WI38 (cell line): ENCODE results near the gene CDCA4.
A peak's percentile ranks its signal among the peaks of the same experiment; 100 is the strongest.

Experiments used
- H3K4me3 ChIP-seq: 2 replicates; pipeline ENCODE4 v1.5.1; 2011; ENCODE audit warnings: low read depth, mild to moderate bottlenecking, control low read depth, low read length
- TF ChIP-seq, protein P1 (sequence below): IDR thresholded peaks from 2 replicates; pipeline ENCODE4 v1.5.1; 2012; ENCODE audit warnings: low read depth, mild to moderate bottlenecking, control low read depth, low read length

CDCA4 gene

DNA sequence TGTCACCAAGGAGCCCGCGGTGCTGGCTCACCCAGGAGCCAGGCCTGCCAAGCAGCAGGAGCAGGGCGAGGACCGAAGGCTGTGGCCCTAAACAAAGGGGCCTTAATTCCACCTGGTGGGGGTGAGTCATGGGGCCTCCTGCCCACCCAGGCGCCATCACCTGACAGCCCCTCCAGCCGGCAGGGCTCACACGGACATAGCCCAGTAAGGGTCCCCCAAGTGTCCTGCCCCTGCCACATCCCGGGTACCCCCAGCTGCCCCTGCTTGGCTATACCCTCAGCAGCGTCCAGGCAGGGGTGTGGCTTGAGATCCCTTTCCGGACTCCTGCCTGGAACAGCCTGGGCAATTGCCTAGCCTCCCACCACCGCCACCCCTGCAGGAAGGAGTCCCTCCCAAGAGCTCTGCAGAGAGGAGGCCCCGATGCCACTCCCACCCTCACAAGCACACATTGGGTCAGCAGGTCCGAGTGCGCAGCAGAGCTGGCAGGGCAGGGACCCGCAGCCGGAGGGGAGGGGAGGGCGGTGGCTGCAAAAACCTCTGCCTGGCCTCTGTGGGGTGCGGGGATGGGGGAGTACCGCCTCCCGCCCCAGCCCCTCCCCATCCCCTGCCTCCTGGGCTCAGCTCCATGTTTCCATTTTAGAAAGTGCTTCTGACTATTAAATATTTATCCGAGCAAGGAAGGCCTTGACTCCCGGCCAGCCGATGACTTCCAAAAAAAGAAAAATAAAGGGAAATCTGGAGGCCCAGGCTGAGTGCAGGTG lies 47.3 kb downstream of the CDCA4 start:
- H3K4me3 ChIP-seq: peak overlapping the region; percentile 43
- TF ChIP-seq, protein P1, sequence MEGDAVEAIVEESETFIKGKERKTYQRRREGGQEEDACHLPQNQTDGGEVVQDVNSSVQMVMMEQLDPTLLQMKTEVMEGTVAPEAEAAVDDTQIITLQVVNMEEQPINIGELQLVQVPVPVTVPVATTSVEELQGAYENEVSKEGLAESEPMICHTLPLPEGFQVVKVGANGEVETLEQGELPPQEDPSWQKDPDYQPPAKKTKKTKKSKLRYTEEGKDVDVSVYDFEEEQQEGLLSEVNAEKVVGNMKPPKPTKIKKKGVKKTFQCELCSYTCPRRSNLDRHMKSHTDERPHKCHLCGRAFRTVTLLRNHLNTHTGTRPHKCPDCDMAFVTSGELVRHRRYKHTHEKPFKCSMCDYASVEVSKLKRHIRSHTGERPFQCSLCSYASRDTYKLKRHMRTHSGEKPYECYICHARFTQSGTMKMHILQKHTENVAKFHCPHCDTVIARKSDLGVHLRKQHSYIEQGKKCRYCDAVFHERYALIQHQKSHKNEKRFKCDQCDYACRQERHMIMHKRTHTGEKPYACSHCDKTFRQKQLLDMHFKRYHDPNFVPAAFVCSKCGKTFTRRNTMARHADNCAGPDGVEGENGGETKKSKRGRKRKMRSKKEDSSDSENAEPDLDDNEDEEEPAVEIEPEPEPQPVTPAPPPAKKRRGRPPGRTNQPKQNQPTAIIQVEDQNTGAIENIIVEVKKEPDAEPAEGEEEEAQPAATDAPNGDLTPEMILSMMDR: no peak

DNA sequence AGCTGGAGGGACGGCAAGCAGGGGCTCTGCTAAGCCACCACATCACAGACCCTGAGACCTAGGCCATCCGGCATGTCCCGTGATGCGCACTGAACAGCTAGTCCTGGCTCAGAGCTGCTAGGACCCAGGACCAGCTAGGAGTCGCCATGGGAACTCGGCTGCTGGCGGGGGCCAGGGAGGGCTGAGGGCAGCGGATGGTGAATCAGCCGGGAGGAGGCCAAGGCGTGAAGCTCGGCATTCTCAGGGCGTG lies 47.8 kb downstream of the CDCA4 start:
- H3K4me3 ChIP-seq: no peak overlapping the region

DNA sequence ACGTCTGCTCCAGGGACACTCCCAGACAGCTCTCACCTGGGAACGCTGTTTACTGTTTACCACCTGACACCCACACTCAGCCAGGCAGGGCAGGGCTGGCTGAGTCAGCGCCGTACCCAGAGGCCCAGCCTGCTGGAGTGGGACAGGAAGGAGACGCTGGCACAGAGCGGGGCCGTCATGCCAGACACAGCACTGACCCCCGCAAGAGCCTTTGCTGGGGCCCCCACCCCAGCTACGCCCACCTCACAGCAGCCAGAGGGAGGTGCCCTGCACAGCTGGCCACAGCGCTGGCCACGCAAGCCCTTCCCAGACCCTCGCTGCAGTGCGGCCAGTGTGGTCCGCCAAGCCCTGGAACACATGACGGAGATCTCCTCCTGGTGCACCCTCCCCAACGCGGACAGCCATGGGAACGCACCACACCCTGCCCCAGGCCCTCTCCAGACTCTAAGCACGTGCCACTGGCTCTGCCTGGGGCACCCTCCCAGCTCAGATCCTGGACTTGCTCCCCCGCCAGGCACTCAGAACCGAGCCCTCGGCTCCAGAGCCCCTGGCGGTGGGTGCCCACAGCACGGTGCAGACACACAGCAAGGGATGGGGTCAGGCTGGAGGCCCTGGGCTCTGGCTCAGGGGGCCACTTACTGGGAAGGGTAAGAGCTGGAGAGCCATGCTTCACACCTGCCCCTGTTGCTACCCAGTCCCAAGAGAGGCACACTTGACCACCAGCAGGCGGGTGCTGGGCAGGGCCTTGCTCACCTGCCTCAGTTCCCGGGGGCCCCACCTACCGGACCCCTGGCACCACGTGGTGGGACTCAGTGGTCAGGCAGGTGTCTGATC lies 48.4 kb downstream of the CDCA4 start:
- TF ChIP-seq, protein P1: no peak
- no peak overlapping the region for H3K4me3 ChIP-seq

More for the DNA sequence above, 47.8 kb downstream of the CDCA4 start:
- TF ChIP-seq, protein P1: no peak

DNA sequence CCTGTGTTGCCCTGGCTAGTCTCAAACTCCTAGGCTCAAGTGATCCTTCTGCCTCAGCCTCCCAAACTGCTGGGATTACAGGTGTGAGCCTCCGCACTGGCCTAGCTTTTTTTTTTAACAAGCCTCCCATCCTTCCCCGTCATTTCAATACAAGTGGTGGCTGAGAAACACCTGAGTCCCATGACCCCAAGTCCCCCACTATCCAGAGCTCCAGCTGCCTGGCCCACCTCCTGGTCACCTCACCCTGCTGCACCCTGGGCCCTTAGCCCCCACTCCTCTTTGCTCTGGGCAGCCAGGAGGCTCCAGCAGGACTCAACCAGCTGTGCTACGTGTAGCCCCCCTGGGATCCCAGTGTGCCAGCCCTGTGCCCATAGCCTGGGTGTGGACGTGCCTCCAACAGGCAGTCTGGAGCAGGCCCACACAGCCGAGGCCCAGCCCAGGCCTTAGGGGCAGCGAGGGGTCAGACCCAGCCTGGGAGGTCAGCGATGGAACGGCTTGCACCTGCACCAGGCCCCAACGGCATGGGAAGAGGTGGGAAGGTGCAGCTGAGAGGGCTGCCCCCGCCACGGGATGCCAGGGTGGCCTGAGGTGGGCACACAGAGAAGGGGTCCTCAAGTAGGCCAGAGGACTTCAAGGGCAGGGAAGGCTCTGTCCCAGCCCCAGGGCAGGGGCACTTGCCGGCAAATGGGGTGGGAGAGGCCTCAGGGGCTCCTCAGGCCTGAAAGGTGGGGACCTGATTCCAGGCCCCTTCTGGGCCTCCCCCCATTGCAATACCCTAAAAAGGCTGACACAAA lies 49.2 kb downstream of the CDCA4 start:
- TF ChIP-seq, protein P1: no peak
- H3K4me3 ChIP-seq: no peak overlapping the region

DNA sequence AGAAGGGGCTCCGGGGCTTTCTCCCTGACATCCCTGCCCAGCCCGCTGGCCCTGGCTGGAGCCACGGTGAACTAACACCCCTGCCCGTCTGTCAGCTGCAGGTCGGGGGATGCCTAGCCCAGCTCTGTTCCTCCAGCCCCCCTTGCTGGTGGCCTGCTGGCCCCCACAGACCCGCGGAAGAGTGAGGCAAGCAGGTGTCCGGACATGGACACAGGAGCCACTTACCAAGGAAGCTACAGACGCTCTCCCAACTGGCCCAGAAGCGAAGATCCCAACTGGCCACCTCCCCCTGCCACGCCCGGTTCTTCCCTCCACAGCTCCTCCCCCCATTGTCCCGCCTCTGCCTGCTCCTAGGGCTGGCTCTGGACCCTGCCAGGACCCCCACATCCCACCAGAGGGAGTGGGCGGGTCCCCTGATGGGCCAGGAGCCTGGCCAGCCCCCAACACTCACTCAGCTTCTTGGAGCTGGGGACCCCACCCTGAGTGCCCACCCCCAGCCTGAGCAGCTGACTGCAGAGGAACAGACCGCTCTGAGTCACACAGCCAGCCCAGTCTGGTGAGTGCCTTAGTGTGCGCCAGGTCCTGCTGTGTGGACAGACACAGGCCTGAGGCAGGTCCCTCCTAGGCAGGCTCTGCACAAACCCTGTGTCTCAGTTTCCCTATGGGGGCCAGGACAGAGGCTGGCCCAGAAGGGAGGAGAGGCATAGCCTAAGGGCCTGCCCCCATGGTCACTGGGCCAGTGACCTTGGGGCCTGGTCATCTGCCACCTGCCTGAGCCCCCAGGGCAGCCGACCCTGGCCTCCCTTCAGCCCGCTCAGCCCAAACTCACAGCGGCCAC lies 50.4 kb downstream of the CDCA4 start:
- H3K4me3 ChIP-seq: peak overlapping the region; percentile 52
- TF ChIP-seq, protein P1: no peak

DNA sequence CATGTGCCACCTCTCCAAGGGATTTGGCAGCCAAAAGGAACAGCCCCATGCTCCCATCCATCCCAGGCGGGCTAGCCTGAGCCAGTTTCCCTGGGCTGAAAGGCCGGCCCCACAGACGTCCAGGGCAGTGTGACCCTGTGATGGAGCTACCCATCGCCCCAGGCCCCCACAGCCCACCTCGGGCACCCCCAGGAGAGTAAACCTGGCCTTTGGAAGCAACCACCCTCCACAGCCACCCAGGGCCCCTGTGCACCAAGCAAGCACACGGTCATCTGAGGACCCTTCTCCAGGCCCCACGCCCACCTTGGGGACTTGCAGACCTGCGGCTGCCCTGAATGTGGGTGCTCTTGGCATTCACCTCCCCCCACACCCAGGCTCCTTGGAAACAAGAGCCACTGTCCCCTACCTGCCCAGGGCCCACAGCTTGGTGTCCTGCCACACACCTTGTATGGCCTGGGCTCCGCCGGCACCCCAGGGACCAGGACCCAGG lies 51.1 kb downstream of the CDCA4 start:
- TF ChIP-seq, protein P1: no peak
- H3K4me3 ChIP-seq: peak overlapping the region; percentile 52
